K562 (cell line): ENCODE results near the gene TMEM63A. TPM values are rescaled to one million over a fixed set of nuclear protein-coding genes. Genes with fewer than 3 reads are reported as not detected.

Source experiments
- ELF4 ChIP-seq: fragments of 450-650 bp; formaldehyde crosslinking; IDR thresholded peaks from 2 replicates; pipeline ENCODE4 v1.4.0; 2022; ENCODE audit warnings: missing genetic modification characterization
- HDAC1 ChIP-seq, 2 experiments: fragments of 450-650 bp; IDR thresholded peaks; 2 replicates each; pipeline ENCODE4 v1.6.1; 2016 to 2017; ENCODE audit warnings: inconsistent platforms in 1 of 2, mild to moderate bottlenecking in 1 of 2, moderate library complexity in 1 of 2
- MIER1 ChIP-seq: fragments of 450-650 bp; IDR thresholded peaks from 2 replicates; pipeline ENCODE4 v1.6.1; 2016; ENCODE audit warnings: antibody characterized with exemption, mild to moderate bottlenecking, low read depth
- NBN ChIP-seq: fragments of 450-650 bp; IDR thresholded peaks from 2 replicates; pipeline ENCODE4 v1.6.1; 2016; ENCODE audit warnings: low read depth, mild to moderate bottlenecking
- PBX2 ChIP-seq, 2 experiments: IDR thresholded peaks in 1 of 2; conservative IDR thresholded peaks in 1 of 2; 2 replicates each; pipeline ENCODE4 v1.6.1; 2016; ENCODE audit warnings: low read depth in 2 of 2, mild to moderate bottlenecking in 1 of 2, missing compliant biosample characterization in 1 of 2, missing genetic modification characterization in 1 of 2, moderate library complexity in 1 of 2
- RNF2 ChIP-seq: sonication (generic); IDR thresholded peaks from 2 replicates; pipeline ENCODE4 v1.6.1; 2016
- TARDBP ChIP-seq: fragments of 450-650 bp; IDR thresholded peaks from 2 replicates; pipeline ENCODE4 v1.6.1; 2016
- TCF3 ChIP-seq: sonication (generic); formaldehyde crosslinking; IDR thresholded peaks from 2 replicates; pipeline ENCODE4 v1.4.0; 2020; ENCODE audit warnings: mild to moderate bottlenecking, missing genetic modification reagents
- ZBTB2 ChIP-seq: fragments of 450-650 bp; IDR thresholded peaks from 2 replicates; pipeline ENCODE4 v1.6.1; 2016; ENCODE audit warnings: antibody characterized with exemption
- ZNF830 ChIP-seq: fragments of 250-450 bp; sonication (Bioruptor Pico); IDR thresholded peaks from 2 replicates; pipeline ENCODE4 v1.5.0; 2021; ENCODE audit warnings: mild to moderate bottlenecking
- polyA plus RNA-seq, 8 experiments: library from polyadenylated mRNA; depleted of rRNA in 4 of 8; stranded (reverse) in 5 of 8; unstranded in 3 of 8; fragments of >200 nt; fragmentation: Nextera tagmentation in 2 of 8; fragmentation: Illumina TruSeq in 1 of 8; extraction: Ambion mirVana in 2 of 8; extraction: Trizol in 1 of 8; gene quantifications; 2 replicates each; pipeline versions ENCODE4 v1.2.1 to v1.2.3, GENCODE V29; 2011 to 2014; ENCODE audit warnings: inconsistent platforms in 1 of 8, missing spikeins in 1 of 8
- total RNA-seq, 7 experiments: library from RNA; depleted of rRNA in 6 of 7; stranded (reverse); fragments of >200 nt in 6 of 7; fragmentation: Illumina TruSeq in 2 of 7; extraction: Trizol in 2 of 7; gene quantifications; 2 replicates each; pipeline versions ENCODE4 v1.2.1 to v1.2.3, GENCODE V29; 2011 to 2021; ENCODE audit warnings: low replicate concordance in 1 of 7
- TF ChIP-seq, protein P1 (sequence below): fragments of 250-450 bp; sonication (Bioruptor Pico); IDR thresholded peaks from 2 replicates; pipeline ENCODE4 v1.6.1; 2021; ENCODE audit warnings: mild to moderate bottlenecking
- TF ChIP-seq, protein P2 (sequence below): fragments of 450-650 bp; IDR thresholded peaks from 2 replicates; pipeline ENCODE4 v1.6.1; 2018; ENCODE audit not compliant: partially characterized antibody

The TMEM63A gene
- total and polyA plus RNA-seq, 9 of the 15 experiments (the other 6 are each of a cell fraction or from before 2014, with no cell fraction given) = 2.0 to 54.6 (median 17.5) TPM

DNA sequence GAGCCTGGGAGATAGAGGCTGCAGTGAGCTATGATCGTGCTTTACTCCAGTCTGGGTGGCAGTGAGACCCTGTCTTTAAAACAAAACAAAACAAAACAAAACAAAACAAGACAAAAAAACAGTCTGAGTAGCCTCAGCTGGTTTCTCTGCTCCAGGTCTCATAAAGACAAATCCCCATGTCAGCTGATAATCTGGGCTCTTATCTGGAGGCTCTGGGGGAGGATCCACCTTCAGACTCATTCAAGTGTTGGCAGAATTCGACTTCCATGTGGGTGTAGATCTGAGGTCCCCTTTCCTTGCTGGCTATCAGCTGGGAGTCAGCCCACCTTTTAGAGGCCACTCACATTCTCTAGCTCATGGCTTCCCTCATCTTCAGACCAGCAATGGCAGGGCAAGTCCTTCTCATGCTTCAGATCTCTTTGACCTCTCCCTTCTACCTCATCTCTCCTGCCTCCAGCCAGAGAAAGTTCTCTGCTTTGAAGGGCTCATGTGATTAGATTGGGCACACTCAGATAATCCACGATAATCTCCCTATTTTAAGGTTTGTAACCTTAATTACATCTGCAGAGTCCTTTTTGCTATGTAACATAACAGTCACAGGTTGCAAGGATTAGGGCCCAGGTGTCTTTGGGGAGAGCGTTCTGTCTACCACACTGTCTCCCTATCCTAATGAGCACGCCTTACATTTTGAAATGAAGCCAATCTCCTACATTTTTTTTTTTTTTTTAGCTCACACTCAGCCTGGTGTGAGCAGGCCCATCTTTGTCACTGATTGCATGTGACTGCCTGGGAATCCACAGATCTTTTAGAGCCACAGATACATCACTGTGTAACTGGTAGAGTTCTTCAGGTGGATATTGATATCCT lies 49.3 kb upstream of the TMEM63A start (continued):
- TF ChIP-seq ZBTB2 (peak; percentile 58), HDAC1 (IDR thresholded peaks at IDR 0.05) (peak in 1 of 2 experiments; percentile 67; a peak in 2 of 4 replicates), PBX2 (CRISPR knock-in tag; IDR thresholded peaks at IDR 0.05; ENCODE audit: low read depth) (no peak), PBX2 (tag; conservative IDR thresholded peaks at IDR 0.05; ENCODE audit: low read depth) (peak; percentile 29; the same call in 1 of the 2 replicates), ZNF830 (CRISPR knock-in tag) (no peak), NBN (0 out of 2 replicates have a peak, but pooled peaks have one; percentile 34), MIER1 (0 out of 2 replicates have a peak, but pooled peaks have one; percentile 15), TARDBP (no peak), TCF3 (CRISPR knock-in tag) (peak; percentile 54; the same call in 1 of the 2 replicates), ELF4 (CRISPR knock-in tag) (no peak), RNF2 (no peak)
- TF ChIP-seq, protein P1, sequence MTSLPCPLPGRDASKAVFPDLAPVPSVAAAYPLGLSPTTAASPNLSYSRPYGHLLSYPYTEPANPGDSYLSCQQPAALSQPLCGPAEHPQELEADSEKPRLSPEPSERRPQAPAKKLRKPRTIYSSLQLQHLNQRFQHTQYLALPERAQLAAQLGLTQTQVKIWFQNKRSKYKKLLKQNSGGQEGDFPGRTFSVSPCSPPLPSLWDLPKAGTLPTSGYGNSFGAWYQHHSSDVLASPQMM (CRISPR knock-in tag) = no peak
- TF ChIP-seq, protein P2, sequence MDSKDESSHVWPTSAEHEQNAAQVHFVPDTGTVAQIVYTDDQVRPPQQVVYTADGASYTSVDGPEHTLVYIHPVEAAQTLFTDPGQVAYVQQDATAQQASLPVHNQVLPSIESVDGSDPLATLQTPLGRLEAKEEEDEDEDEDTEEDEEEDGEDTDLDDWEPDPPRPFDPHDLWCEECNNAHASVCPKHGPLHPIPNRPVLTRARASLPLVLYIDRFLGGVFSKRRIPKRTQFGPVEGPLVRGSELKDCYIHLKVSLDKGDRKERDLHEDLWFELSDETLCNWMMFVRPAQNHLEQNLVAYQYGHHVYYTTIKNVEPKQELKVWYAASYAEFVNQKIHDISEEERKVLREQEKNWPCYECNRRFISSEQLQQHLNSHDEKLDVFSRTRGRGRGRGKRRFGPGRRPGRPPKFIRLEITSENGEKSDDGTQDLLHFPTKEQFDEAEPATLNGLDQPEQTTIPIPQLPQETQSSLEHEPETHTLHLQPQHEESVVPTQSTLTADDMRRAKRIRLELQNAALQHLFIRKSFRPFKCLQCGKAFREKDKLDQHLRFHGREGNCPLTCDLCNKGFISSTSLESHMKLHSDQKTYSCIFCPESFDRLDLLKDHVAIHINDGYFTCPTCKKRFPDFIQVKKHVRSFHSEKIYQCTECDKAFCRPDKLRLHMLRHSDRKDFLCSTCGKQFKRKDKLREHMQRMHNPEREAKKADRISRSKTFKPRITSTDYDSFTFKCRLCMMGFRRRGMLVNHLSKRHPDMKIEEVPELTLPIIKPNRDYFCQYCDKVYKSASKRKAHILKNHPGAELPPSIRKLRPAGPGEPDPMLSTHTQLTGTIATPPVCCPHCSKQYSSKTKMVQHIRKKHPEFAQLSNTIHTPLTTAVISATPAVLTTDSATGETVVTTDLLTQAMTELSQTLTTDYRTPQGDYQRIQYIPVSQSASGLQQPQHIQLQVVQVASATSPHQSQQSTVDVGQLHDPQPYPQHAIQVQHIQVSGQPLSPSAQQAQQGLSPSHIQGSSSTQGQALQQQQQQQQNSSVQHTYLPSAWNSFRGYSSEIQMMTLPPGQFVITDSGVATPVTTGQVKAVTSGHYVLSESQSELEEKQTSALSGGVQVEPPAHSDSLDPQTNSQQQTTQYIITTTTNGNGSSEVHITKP = peak; percentile 56
